ENCODE data around the gene PUDP.
A peak's percentile ranks its signal among the peaks of the same experiment; 100 is the strongest.

The PUDP gene

GRCh38 chrX:7153231-7153630, 5.3 kb upstream of the PUDP start:
- H3K4me3 ChIP-seq (ENCODE audit: low read depth, low read length) = no peak overlapping the region
- DNase-seq (ENCODE audit: low read depth, low spot score) = no peak
- no peak for TF ChIP-seq CTCF (IDR thresholded peaks at IDR 0.05; ENCODE audit: low read depth, low read length)
- in situ Hi-C loops (cut with HindIII; ENCODE audit: low sequenced_read_pairs) = no loop called here

- in situ Hi-C loops (cut with HindIII; ENCODE audit: low sequenced_read_pairs) = no loop called here
These were observed 1.5 kb upstream of the PUDP start for GRCh38 chrX:7149411-7149810.

GRCh38 chrX:7147413-7147977, 458 bp downstream of the PUDP start, which contains the start of gene STS:
TSS of gene STS (plus strand) at chrX:7147712. CDS start at chrX:7253200, 105,488 bp downstream.
- peak; percentile 16 for DNase-seq (ENCODE audit: low read depth, low spot score)
- no peak for TF ChIP-seq CTCF (IDR thresholded peaks at IDR 0.05; ENCODE audit: low read depth, low read length)
- in situ Hi-C loops (cut with HindIII; ENCODE audit: low sequenced_read_pairs) = no loop called here

More at GRCh38 chrX:7149411-7149810, 1.5 kb upstream of the PUDP start:
- DNase-seq (ENCODE audit: low read depth, low spot score) = no peak
- TF ChIP-seq CTCF (IDR thresholded peaks at IDR 0.05; ENCODE audit: low read depth, low read length) = no peak
- no peak overlapping the region for H3K4me3 ChIP-seq (ENCODE audit: low read depth, low read length)

GRCh38 chrX:7146703-7147412, 1.1 kb downstream of the PUDP start:
- peak; percentile 16 for DNase-seq (ENCODE audit: low read depth, low spot score)

More at GRCh38 chrX:7147413-7147977, 458 bp downstream of the PUDP start, which contains the start of gene STS:
- peak within 1 kb of the TSS; percentile 75 for H3K4me3 ChIP-seq (ENCODE audit: low read depth, low read length)

GRCh38 chrX:7146020-7146702, 1.8 kb downstream of the PUDP start:
- in situ Hi-C loops (cut with HindIII; ENCODE audit: low sequenced_read_pairs) = no loop called here
- TF ChIP-seq CTCF (IDR thresholded peaks at IDR 0.05; ENCODE audit: low read depth, low read length) = no peak
- H3K4me3 ChIP-seq (ENCODE audit: low read depth, low read length) = no peak overlapping the region
- DNase-seq (ENCODE audit: low read depth, low spot score) = no peak

More at GRCh38 chrX:7146703-7147412, 1.1 kb downstream of the PUDP start:
- H3K4me3 ChIP-seq (ENCODE audit: low read depth, low read length) = peak overlapping the region; percentile 75
- in situ Hi-C loops (cut with HindIII; ENCODE audit: low sequenced_read_pairs) = no loop called here
- no peak for TF ChIP-seq CTCF (IDR thresholded peaks at IDR 0.05; ENCODE audit: low read depth, low read length)

- in situ Hi-C loops (cut with HindIII; ENCODE audit: low sequenced_read_pairs) = no loop called here
- H3K4me3 ChIP-seq (ENCODE audit: low read depth, low read length) = no peak overlapping the region
- DNase-seq (ENCODE audit: low read depth, low spot score) = no peak
- TF ChIP-seq CTCF (IDR thresholded peaks at IDR 0.05; ENCODE audit: low read depth, low read length) = no peak
These were observed 2.5 kb downstream of the PUDP start for GRCh38 chrX:7145454-7145853.
